A549 treated with AZD2906 at 1 μM for 4 hours (cell line): ENCODE data around the gene OR2T4. TPM values are rescaled to one million over a fixed set of nuclear protein-coding genes. Genes with fewer than 3 reads are reported as not detected.

Source experiments
- total RNA-seq: library from RNA; stranded (reverse); fragments of 200-300 nt; extraction: Qiagen RNA extraction; gene quantifications from 5 replicates; pipeline ENCODE4 v1.2.3, GENCODE V29; 2022

Gene OR2T4
- total RNA-seq: not detected in 5 replicates

GRCh38 chr1:248361121-248361715 is at the start of gene OR2T4:
Gene OR2T4, plus strand, starts transcription at chr1:248361665. Its CDS starts 0 bp downstream, at chr1:248361665.

GRCh38 chr1:248324468-248324867 is 37.0 kb upstream of the OR2T4 start, which contains the start of gene OR2M7:
Gene OR2M7, minus strand, starts transcription at chr1:248324568. Its CDS starts 0 bp downstream, at chr1:248324568.

GRCh38 chr1:248348475-248348874 is 13.0 kb upstream of the OR2T4 start, which contains the start of gene OR14C36:
Gene OR14C36, plus strand, starts transcription at chr1:248348775. Its CDS starts 0 bp downstream, at chr1:248348775.

GRCh38 chr1:248375446-248375845 is 14.0 kb downstream of the OR2T4 start, which contains the start of gene OR2T6:
Gene OR2T6, plus strand, starts transcription at chr1:248375746. Its CDS starts 11,863 bp downstream, at chr1:248387609.

GRCh38 chr1:248402748-248403147 is 41.3 kb downstream of the OR2T4 start, which contains the start of gene OR2T1:
Gene OR2T1, plus strand, starts transcription at chr1:248403048. Its CDS starts 3,100 bp downstream, at chr1:248406148.

Other genes starting within 250 kb of the OR2T4 start
- gene OR2M5, start 216.5 kb upstream of the OR2T4 start, total RNA-seq: not detected in 5 replicates
- not detected in 5 replicates for gene OR2M2, start 186.8 kb upstream of the OR2T4 start, total RNA-seq
- gene OR2M3, start 164.4 kb upstream of the OR2T4 start, total RNA-seq: not detected in 5 replicates
- not detected in 5 replicates for gene OR2M4, start 130.2 kb upstream of the OR2T4 start, total RNA-seq
- not detected in 5 replicates for gene OR2T33, start 83.7 kb upstream of the OR2T4 start, total RNA-seq
- gene OR2T12, start 58.2 kb upstream of the OR2T4 start, total RNA-seq: not detected in 5 replicates
- gene OR2M7, start 37.1 kb upstream of the OR2T4 start, total RNA-seq: not detected in 5 replicates
- not detected in 5 replicates for gene OR14C36, start 12.9 kb upstream of the OR2T4 start, total RNA-seq
- gene OR2T6, start 14.1 kb downstream of the OR2T4 start, total RNA-seq: not detected in 5 replicates
- gene OR2T1, start 41.4 kb downstream of the OR2T4 start, total RNA-seq: not detected in 5 replicates
- gene OR2T2, start 84.0 kb downstream of the OR2T4 start, total RNA-seq: not detected in 5 replicates
- gene OR2T3, start 111.7 kb downstream of the OR2T4 start, total RNA-seq: not detected in 5 replicates
- gene OR2T5, start 126.9 kb downstream of the OR2T4 start, total RNA-seq: not detected in 5 replicates
- gene OR2G6, start 146.4 kb downstream of the OR2T4 start, total RNA-seq: not detected in 5 replicates
- not detected in 5 replicates for gene OR2T29, start 201.1 kb downstream of the OR2T4 start, total RNA-seq
- not detected in 5 replicates for gene OR2T34, start 213.1 kb downstream of the OR2T4 start, total RNA-seq
- not detected in 5 replicates for gene OR2T10, start 236.0 kb downstream of the OR2T4 start, total RNA-seq